C1 segment of cervical spinal cord (tissue), 14 donors: ENCODE data around the gene KCNK18.

Experiments
- DNase-seq, 14 donors: peaks; one replicate each; lab custom pipeline; 2025; lab: John Stamatoyannopoulos, UW

KCNK18 gene

DNA sequence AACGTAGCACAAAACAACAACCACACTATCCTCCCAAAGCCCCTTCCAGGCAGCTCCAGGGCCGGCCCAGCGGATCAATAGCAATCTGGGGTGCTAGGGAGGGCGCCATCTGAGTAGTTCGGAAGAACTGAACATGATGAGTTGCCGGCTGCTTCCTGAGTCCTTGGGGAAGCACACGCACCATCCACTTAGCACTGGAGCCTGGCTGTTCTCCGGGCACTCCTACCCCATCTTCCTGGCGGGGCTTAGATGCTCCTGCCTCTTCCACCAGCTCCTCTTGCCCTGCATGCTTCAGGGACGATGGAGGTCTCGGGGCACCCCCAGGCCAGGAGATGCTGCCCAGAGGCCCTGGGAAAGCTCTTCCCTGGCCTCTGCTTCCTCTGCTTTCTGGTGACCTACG lies at the start of gene KCNK18:
TSS of gene KCNK18 (plus strand) at position 301 of the 400 bp plus-strand sequence. CDS start at position 301, 0 bp downstream.
- no peak for DNase-seq

- DNase-seq: no peak
Observed at GRCh38 chr10:117148284-117148683, 49.0 kb upstream of the KCNK18 start.

- no peak for DNase-seq
Observed at GRCh38 chr10:117152668-117153067, 44.6 kb upstream of the KCNK18 start.

GRCh38 chr10:117158297-117158696 lies 39.0 kb upstream of the KCNK18 start:
- no peak for DNase-seq

DNA sequence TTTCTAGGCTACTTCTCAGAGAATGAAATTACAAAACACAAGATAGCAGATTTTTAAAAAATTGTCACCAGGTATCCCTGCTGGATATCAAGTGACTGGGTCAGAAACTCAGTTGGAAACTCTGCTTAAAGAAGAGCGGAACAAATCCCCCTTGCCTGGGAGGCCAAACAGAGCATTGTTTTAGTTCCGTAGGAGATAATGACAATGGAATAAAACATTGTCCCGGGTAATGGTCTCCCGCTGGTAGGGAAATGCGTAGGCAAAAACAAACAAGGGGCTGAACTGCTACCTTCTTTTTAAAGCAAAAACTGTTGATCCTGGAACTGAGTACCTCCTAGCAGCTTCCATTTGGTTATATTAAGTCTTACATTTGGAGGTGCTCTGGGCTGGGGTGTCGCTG lies 37.9 kb upstream of the KCNK18 start:
- no peak for DNase-seq

- DNase-seq: no peak
Observed at GRCh38 chr10:117160567-117160966, 36.7 kb upstream of the KCNK18 start.

DNA sequence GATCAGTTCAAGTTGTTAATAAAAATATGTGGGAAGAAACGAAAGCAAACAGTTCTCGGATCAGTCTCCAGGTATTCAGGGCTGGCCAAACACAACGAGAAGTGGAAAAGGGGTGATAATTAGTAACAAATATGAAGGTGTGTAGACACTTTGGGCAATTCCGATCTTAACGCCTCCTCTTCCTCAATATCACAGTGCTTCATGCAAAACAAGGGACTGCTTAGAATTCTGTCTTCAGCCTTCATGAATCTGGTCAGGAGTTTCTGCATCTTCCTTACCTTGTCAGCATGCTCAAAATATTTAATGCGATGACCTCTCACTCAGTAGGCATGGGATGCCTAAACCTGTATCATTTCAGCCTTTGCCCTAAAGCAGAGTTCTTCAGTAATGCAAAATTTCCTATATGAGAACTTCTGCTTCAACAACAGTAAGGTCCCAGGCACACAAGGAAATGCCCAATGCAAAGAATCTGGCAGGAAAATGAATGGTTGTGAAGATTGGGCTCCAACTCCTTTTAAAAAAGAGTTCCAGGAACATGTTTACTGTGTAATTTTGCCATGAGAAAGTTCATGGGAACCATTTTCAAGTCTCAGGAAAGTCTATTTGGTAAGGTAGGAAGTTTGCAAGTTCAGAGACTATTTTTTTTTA lies 35.8 kb upstream of the KCNK18 start:
- DNase-seq: no peak

DNA sequence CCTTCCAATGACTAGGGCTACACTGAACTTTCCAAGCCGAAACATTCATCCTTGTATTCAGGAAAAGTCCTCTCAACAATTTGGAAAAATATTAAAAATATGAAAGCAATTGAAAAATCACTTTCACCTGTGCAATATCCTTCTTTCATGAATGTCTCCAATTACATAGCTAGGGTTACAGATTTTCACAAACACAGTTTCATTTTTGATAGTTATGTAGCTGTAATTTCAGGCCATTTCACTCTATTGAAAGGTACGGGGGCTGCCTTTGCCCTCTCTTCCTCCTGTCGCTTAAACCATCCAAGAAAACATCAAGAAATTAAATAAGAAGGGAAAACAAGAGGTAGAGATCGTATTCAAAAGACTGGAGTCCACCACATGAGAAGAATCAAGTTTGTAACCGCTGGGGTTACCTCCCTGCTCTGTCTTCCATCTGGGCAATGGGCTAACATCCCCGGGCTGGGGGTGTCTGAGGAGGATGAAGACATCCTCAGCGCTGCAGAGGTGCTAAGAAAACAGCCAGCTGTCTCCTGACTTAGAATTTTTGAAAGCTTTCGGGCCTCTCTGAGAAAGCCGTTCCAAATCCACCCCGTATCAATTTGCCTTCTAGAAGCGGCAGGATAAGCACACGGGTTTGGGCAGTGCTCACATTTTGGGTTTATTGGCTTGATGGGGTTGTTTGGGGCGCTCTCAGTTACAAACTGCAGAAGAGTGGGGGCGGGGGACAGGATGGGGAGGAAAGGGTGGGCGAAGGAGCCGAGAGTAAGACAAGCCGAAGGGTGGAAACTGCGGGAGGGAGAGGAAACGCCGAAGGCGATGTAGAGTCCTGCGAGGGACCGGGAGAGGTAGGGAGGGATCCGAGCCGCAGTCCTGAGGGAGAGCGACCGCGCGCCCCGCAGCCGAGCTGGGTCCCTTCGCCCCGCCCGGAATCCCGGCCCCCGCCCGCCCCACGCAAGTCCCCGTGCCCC lies 34.9 kb upstream of the KCNK18 start:
- peak in 1 of 14 donors; percentile 41 for DNase-seq

DNA sequence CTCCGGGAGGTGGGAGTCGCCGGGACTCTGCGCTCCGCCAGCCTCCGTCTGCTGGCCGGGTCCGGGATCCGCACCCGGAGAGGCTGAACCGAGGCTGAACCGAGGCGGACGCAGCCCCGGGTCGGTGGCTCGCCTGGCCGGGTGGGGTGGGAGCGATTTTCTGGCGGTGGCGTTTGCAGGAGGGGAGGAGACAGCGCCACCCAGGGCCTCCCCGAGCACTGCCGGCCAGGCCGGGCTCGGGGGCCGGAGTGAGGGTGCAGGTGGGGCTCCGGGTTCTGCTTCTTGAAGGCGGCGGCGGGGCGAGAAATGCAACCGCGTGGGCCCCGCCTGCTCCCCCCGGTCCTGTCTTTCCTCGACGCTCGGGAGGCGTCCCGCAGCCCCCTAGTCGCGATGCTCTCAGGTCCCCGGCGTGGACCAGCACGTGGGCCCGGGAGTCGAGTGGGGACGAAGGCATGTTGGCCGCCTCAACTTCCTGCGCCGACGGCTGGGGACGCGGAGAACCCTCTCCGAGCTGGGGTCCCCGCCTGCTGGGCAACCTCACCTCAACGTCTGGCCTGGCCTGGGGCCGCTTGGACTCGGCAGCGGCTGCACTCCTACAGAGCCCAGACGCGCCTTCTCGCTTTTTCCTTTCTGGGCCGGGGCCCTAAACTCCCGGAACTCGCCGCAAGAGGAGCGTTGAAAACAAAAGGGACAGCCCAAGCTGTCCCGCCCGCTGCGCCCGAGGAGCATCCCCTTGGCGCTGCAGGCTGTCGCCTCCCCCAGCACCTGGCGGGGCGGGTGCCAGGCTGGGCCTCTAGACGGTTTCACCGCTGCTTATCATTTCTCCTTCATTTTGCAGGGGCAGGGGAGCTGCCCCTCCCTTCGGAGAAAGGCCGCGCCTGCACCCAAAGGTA lies 34.0 kb upstream of the KCNK18 start:
- peak in 2 of 14 donors; percentile 4 to 41 for DNase-seq

DNA sequence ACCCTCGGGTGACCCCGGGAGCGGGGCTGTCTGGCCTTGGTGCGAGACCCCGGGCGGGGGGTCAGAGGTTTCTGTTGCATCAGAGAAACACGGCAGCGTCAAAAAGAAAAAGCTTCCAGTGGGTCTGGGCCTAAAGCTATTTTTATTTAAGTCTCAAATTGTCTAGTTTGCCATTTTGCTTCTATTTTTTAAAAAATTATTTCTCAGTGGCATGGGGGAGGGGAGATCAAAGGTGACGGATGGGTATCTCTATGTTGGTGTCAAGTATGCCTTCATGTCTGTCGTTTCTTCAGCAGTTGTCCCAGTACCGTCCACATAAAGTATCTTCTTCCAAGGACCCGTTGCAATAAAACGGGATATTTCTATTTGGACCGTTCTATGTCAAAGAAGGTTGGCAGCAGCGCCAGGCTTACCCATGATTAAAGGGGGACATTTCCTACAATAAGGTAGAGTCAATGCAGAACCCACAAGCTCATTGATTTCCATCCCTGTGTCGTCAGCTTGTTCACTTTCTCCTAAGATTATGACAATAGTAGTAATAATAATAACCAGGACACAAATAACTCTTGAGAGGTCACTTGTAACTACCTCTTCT lies 33.2 kb upstream of the KCNK18 start:
- DNase-seq: no peak

GRCh38 chr10:117164592-117165537 lies 32.4 kb upstream of the KCNK18 start:
- DNase-seq: peak in 3 of 14 donors; percentile 4 to 15 (median 12)

DNA sequence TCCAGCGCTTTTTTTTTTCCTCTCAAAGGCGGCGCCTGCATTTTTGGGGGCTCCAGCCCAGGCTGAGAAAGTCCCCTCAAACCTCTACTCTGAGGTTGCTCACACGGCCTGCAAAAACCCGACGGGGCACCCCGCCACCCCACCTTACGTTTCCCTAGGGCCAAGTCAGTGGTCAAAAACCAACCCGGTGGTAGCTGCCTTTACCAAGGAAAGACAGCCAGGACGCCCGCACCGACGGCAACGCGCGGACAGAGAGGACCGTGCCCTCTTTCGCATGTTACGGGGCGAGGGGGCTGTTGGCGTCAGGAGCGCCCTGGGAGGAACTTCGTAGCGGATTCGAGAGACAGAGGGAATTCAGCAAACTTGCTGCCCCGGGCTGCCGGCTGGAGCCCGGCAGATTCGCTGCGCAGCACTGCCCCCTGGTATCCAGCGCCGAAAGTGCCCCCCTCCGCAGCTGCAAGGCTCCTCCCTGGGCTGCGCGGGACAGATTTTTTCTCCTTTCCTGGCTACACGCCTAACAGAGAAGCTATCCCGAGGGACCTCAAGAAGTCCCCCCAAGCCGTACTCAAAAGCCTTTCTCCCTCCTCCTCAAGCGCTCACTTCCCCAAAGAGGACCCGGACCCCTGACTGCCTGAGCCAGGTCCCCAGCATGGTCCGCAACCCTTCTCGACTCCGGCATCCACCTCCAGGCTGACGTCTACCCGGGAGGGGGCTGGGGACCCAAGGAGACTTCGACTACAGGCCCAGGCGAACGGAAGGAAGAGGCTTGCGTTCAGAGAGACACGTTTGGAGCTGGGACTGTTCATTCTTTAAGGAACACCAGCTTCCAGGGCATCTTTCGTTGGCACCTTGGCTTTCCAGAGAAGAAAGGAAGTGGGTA lies 31.5 kb upstream of the KCNK18 start:
- DNase-seq: peak in 8 of 14 donors; percentile 15 to 46 (median 34)

GRCh38 chr10:117166418-117167345 lies 30.6 kb upstream of the KCNK18 start:
- DNase-seq: no peak

DNA sequence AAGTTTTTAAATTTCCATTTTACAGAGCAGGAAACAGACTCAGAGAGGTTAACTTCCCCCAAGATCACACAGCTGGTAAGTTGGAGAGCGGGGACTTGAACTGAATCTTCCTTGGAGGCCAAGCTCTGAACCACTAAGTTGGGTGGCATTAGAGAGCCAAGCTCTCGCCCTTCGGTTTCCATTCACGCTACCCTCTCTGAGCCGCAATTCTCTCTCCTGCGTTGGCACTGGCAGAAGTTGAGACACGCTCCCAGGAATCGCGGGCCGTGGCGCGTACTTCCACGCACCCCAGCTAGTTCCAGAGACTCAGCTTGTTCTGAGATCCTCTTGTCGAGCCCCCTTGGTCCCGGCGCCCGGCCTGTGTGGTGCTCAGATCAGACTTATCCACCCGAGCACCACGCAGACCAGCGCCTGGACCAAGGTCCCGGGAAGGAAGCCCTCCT lies 29.9 kb upstream of the KCNK18 start:
- no peak for DNase-seq

DNA sequence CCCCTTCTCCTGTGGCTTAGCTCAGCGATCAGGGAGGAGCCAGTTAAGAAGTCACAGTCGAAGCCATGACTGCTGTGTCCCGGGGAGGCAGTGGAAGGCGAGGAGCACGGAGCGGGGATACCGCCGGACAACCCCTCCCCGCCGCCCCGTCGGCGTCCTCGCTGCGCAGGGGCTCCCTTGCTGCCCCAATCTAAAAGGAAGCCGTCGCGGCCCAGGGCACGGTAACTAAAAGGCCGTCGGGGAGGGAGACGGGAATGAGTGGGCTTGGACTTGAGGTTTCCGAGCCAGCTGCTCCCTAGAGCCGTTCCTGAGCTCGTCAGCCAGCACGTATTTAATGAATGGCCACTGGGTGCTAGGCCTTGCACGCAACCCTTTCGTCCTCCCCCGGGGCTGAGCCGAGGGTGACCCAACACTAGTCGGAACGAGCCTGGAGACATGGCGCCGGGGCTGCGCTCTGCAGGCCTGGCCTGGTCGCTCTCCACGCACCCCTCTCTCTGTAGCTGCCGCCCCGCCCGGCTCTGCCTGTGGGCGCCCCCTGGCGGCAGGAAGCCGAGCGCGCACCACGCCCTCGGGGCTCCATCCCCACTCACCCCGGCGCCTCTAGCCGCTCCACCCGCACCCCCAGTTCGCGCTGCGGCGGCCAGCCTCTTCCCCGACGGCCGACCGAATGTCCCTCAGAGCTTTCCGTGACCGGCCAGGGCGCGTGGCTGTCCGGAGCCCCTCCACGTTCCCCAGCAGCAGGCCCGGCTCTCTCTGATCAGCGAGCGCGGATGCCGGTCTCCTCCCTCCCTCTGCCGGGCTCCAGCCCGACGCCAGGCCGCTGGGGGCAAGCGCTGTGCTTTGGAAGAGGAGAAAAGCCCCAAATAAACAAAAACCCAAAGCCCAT lies 29.3 kb upstream of the KCNK18 start:
- DNase-seq: peak in 13 of 14 donors; percentile 7 to 75 (median 21)

DNA sequence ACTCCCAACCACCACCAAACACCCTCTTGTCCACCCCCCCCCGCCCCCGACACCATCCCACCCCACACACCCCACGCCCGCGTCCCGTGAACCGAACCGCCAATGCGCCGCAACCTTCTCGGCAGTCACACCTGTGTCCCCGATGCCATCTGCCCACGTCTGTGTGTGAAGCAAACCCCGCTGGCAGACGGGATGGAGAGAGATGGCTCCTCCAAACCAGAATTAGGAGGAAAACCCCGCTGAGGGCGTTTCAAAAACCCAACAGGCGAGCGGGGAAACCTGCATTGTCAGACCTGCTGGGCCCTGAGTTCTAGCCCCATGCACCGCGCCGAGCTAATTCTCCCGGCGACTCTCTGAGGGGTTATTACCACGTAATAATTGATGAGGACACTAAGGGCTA lies 28.6 kb upstream of the KCNK18 start:
- DNase-seq: no peak

GRCh38 chr10:117169480-117169879 lies 27.8 kb upstream of the KCNK18 start:
- DNase-seq: no peak
